GM19463 (cell line): ENCODE measurements around the gene MLXIP.
"Not testable (repeated sequence)": the region's sequence is repeated elsewhere in the genome, so short reads cannot be mapped to it uniquely, and the experiment has no call there.

Experiments
- ATAC-seq: cut with Tn5 transposase; IDR thresholded peaks from one replicate; pipeline ENCODE4 v1.9.1; 2021; ENCODE audit warnings: mild to moderate bottlenecking, moderate library complexity; ENCODE audit not compliant: unreplicated experiment

MLXIP gene

GRCh38 chr12:122054842-122055520 lies 23.6 kb upstream of the MLXIP start:
- no peak for ATAC-seq

GRCh38 chr12:122056406-122056805 lies 22.1 kb upstream of the MLXIP start:
- not testable (repeated sequence) for ATAC-seq

- no peak for ATAC-seq
These were observed 21.4 kb upstream of the MLXIP start for GRCh38 chr12:122057007-122057735.

GRCh38 chr12:122057769-122058168 lies 20.8 kb upstream of the MLXIP start:
- no peak for ATAC-seq

GRCh38 chr12:122058549-122059149 lies 19.9 kb upstream of the MLXIP start:
- ATAC-seq = no peak

GRCh38 chr12:122059203-122059960 lies 19.2 kb upstream of the MLXIP start:
- ATAC-seq = no peak

- no peak for ATAC-seq
These were observed 18.5 kb upstream of the MLXIP start for GRCh38 chr12:122060081-122060501.

- ATAC-seq = no peak
These were observed 17.3 kb upstream of the MLXIP start for GRCh38 chr12:122061253-122061652.

GRCh38 chr12:122062832-122063693 lies 15.5 kb upstream of the MLXIP start:
- no peak for ATAC-seq

- ATAC-seq = no peak
These were observed 14.9 kb upstream of the MLXIP start for GRCh38 chr12:122063694-122064024.

- ATAC-seq = peak; percentile 89
These were observed 14.4 kb upstream of the MLXIP start for GRCh38 chr12:122064025-122064777.

GRCh38 chr12:122064780-122065588 lies 13.6 kb upstream of the MLXIP start:
- ATAC-seq = no peak

GRCh38 chr12:122067548-122067947 lies 11.0 kb upstream of the MLXIP start:
- no peak for ATAC-seq

GRCh38 chr12:122067966-122068365 lies 10.6 kb upstream of the MLXIP start:
- peak; percentile 72 for ATAC-seq

GRCh38 chr12:122072031-122072970 lies 6.3 kb upstream of the MLXIP start:
- no peak for ATAC-seq

- no peak for ATAC-seq
These were observed 4.7 kb upstream of the MLXIP start for GRCh38 chr12:122073815-122074214.

GRCh38 chr12:122076743-122077495 lies 1.6 kb upstream of the MLXIP start:
- ATAC-seq = no peak
